Neural progenitor cell (in vitro differentiated cells): ENCODE results near the gene ATP1A3. TPM values are rescaled to one million over a fixed set of nuclear protein-coding genes. Genes with fewer than 3 reads are reported as not detected.

Source experiments
- DNase-seq: peaks from one replicate; pipeline ENCODE4 v3.0.0-alpha.2; 2016; ENCODE audit warnings: low spot score
- H2AFZ ChIP-seq: fragments of 200-600 bp; sonication (generic); replicated peaks from 2 replicates; pipeline ENCODE4 v1.6.1; 2016; ENCODE audit warnings: antibody characterized with exemption
- H3F3A ChIP-seq: fragments of 200-600 bp; sonication (generic); 2 replicates; pipeline ENCODE4 v1.6.1; 2016; ENCODE audit warnings: antibody characterized with exemption, low read depth
- H3K27ac ChIP-seq: fragments of 200-600 bp; sonication (generic); 2 replicates; pipeline ENCODE4 v1.5.1; 2016; ENCODE audit warnings: mild to moderate bottlenecking
- H3K27me3 ChIP-seq: fragments of 200-600 bp; sonication (generic); 2 replicates; pipeline ENCODE4 v1.6.1; 2016; ENCODE audit warnings: mild to moderate bottlenecking, moderate library complexity
- H3K36me3 ChIP-seq: fragments of 200-600 bp; sonication (generic); 2 replicates; pipeline ENCODE4 v1.5.1; 2016
- H3K4me1 ChIP-seq: fragments of 200-600 bp; sonication (generic); 2 replicates; pipeline ENCODE4 v1.6.1; 2016; ENCODE audit warnings: mixed run types
- H3K4me2 ChIP-seq: fragments of 200-600 bp; sonication (generic); 2 replicates; pipeline ENCODE4 v1.6.1; 2016
- H3K4me3 ChIP-seq: fragments of 200-600 bp; sonication (generic); 2 replicates; pipeline ENCODE4 v1.5.1; 2016
- H3K79me2 ChIP-seq: fragments of 200-600 bp; sonication (generic); 2 replicates; pipeline ENCODE4 v1.6.1; 2016; ENCODE audit warnings: low read depth
- H3K9ac ChIP-seq: fragments of 200-600 bp; sonication (generic); 2 replicates; pipeline ENCODE4 v1.6.1; 2016
- H3K9me3 ChIP-seq: fragments of 200-600 bp; sonication (generic); 2 replicates; pipeline ENCODE4 v1.5.1; 2016; ENCODE audit warnings: low read depth
- H4K20me1 ChIP-seq: fragments of 200-600 bp; sonication (generic); 2 replicates; pipeline ENCODE4 v1.6.1; 2016; ENCODE audit warnings: low read depth
- H3K27ac Mint-ChIP-seq: 3 replicates; pipeline ENCODE4 v1.8.0; 2021; ENCODE audit warnings: mixed read lengths
- H3K27me3 Mint-ChIP-seq: 2 replicates; pipeline ENCODE4 v1.8.0; 2022; ENCODE audit warnings: low read depth, mild to moderate bottlenecking, inconsistent platforms, moderate library complexity, mixed read lengths; ENCODE audit not compliant: insufficient read depth
- H3K36me3 Mint-ChIP-seq: 3 replicates; pipeline ENCODE4 v1.8.0; 2021; ENCODE audit warnings: mixed read lengths
- H3K4me1 Mint-ChIP-seq: 3 replicates; pipeline ENCODE4 v1.8.0; 2021; ENCODE audit warnings: mixed read lengths
- H3K4me3 Mint-ChIP-seq: 3 replicates; pipeline ENCODE4 v1.8.0; 2021; ENCODE audit warnings: mild to moderate bottlenecking, moderate library complexity, mixed read lengths
- H3K9me3 Mint-ChIP-seq: 3 replicates; pipeline ENCODE4 v1.8.0; 2020; ENCODE audit warnings: mixed read lengths
- EZH2 ChIP-seq: fragments of 200-600 bp; sonication (generic); IDR thresholded peaks from 2 replicates; pipeline ENCODE4 v1.6.1; 2017; ENCODE audit warnings: antibody characterized with exemption, mild to moderate bottlenecking, moderate library complexity
- EZH2phosphoT487 ChIP-seq: fragments of 200-600 bp; sonication (generic); IDR thresholded peaks from 2 replicates; pipeline ENCODE4 v1.6.1; 2017; ENCODE audit warnings: antibody characterized with exemption
- total RNA-seq: library from RNA; depleted of rRNA; stranded (reverse); fragments of >200 nt; gene quantifications from 2 replicates; pipeline ENCODE4 v1.2.3, GENCODE V29; 2015; ENCODE audit warnings: low replicate concordance
- TF ChIP-seq, protein P1 (sequence below): fragments of 200-600 bp; sonication (generic); IDR thresholded peaks from 2 replicates; pipeline ENCODE4 v1.5.1; 2017; ENCODE audit warnings: antibody characterized with exemption, mild to moderate bottlenecking

ATP1A3 gene
- total RNA-seq, 1 donor from 2014 or later = not detected

GRCh38 chr19:41998246-41999020 is 4.4 kb upstream of the ATP1A3 start:
- Histone ChIP-seq H3K9me3 (no peaks in the 10 kb centered on the region), H3K36me3 (no peaks in the 10 kb centered on the region), H3K27ac (no peak overlapping the region), H3K4me3 (peak overlapping the region; percentile 39), H2AFZ (no peak overlapping the region), H3K79me2 (no peaks in the 10 kb centered on the region), H3K4me1 (peaks cover 4% of the 10 kb centered on the region), H3F3A (peaks cover 31% of the 10 kb centered on the region), H3K9ac (no peak overlapping the region), H4K20me1 (peaks cover 60% of the 10 kb centered on the region), H3K27me3 (peaks cover 89% of the 10 kb centered on the region), H3K4me2 (peak overlapping the region; percentile 74)
- H3K4me1 Mint-ChIP-seq = peaks cover 38% of the 10 kb centered on the region
- H3K27ac Mint-ChIP-seq = no peak overlapping the region
- DNase-seq = peak; percentile 92
- peaks cover 2% of the 10 kb centered on the region for H3K9me3 Mint-ChIP-seq
- TF ChIP-seq EZH2phosphoT487 (peak; percentile 47), EZH2 (peak; percentile 30)
- TF ChIP-seq, protein P1, sequence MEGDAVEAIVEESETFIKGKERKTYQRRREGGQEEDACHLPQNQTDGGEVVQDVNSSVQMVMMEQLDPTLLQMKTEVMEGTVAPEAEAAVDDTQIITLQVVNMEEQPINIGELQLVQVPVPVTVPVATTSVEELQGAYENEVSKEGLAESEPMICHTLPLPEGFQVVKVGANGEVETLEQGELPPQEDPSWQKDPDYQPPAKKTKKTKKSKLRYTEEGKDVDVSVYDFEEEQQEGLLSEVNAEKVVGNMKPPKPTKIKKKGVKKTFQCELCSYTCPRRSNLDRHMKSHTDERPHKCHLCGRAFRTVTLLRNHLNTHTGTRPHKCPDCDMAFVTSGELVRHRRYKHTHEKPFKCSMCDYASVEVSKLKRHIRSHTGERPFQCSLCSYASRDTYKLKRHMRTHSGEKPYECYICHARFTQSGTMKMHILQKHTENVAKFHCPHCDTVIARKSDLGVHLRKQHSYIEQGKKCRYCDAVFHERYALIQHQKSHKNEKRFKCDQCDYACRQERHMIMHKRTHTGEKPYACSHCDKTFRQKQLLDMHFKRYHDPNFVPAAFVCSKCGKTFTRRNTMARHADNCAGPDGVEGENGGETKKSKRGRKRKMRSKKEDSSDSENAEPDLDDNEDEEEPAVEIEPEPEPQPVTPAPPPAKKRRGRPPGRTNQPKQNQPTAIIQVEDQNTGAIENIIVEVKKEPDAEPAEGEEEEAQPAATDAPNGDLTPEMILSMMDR = peak; percentile 79
- H3K27me3 Mint-ChIP-seq = peaks cover 59% of the 10 kb centered on the region
- no peaks in the 10 kb centered on the region for H3K36me3 Mint-ChIP-seq
- peak overlapping the region; percentile 72 for H3K4me3 Mint-ChIP-seq

GRCh38 chr19:41997851-41998229 is 3.8 kb upstream of the ATP1A3 start:
- Histone ChIP-seq H3K4me2 (peak overlapping the region; percentile 22), H3K9me3 (no peaks in the 10 kb centered on the region), H3K79me2 (no peaks in the 10 kb centered on the region), H3K27ac (no peak overlapping the region), H4K20me1 (peaks cover 60% of the 10 kb centered on the region), H2AFZ (no peak overlapping the region), H3K27me3 (peaks cover 95% of the 10 kb centered on the region), H3K4me1 (peaks cover 4% of the 10 kb centered on the region), H3F3A (peaks cover 31% of the 10 kb centered on the region), H3K36me3 (no peaks in the 10 kb centered on the region), H3K9ac (no peak overlapping the region), H3K4me3 (no peak overlapping the region)
- H3K4me1 Mint-ChIP-seq = peaks cover 42% of the 10 kb centered on the region
- peak overlapping the region; percentile 72 for H3K4me3 Mint-ChIP-seq
- no peak for DNase-seq
- no peak overlapping the region for H3K27ac Mint-ChIP-seq
- TF ChIP-seq EZH2 = peak; percentile 30
- TF ChIP-seq EZH2phosphoT487 = no peak
- TF ChIP-seq, protein P1 = no peak
- peaks cover 2% of the 10 kb centered on the region for H3K9me3 Mint-ChIP-seq
- peaks cover 62% of the 10 kb centered on the region for H3K27me3 Mint-ChIP-seq
- no peaks in the 10 kb centered on the region for H3K36me3 Mint-ChIP-seq

- Mint-ChIP-seq H3K9me3 (peaks cover 2% of the 10 kb centered on the region), H3K4me1 (peaks cover 47% of the 10 kb centered on the region), H3K4me3 (peak overlapping the region; percentile 72), H3K27ac (no peak overlapping the region), H3K36me3 (no peaks in the 10 kb centered on the region), H3K27me3 (peaks cover 66% of the 10 kb centered on the region)
- H3K4me2 ChIP-seq = peak overlapping the region; percentile 42
- TF ChIP-seq, protein P1 = no peak
- TF ChIP-seq EZH2 (peak; percentile 3), EZH2phosphoT487 (no peak)
- H2AFZ ChIP-seq = no peak overlapping the region
- H3K9me3 ChIP-seq = no peaks in the 10 kb centered on the region
- DNase-seq = peak; percentile 90
- H3K4me3 ChIP-seq = no peak overlapping the region
- no peak overlapping the region for H3K27ac ChIP-seq
- H3F3A ChIP-seq = peaks cover 34% of the 10 kb centered on the region
- H3K4me1 ChIP-seq = peaks cover 4% of the 10 kb centered on the region
- H3K9ac ChIP-seq = no peak overlapping the region
- peaks cover 60% of the 10 kb centered on the region for H4K20me1 ChIP-seq
- no peaks in the 10 kb centered on the region for H3K36me3 ChIP-seq
- H3K79me2 ChIP-seq = no peaks in the 10 kb centered on the region
- peaks cover 100% of the 10 kb centered on the region for H3K27me3 ChIP-seq
These were observed 3.3 kb upstream of the ATP1A3 start for GRCh38 chr19:41997121-41997850.
